Measurements from ENCODE around the gene HIP1R.

Gene HIP1R

DNA sequence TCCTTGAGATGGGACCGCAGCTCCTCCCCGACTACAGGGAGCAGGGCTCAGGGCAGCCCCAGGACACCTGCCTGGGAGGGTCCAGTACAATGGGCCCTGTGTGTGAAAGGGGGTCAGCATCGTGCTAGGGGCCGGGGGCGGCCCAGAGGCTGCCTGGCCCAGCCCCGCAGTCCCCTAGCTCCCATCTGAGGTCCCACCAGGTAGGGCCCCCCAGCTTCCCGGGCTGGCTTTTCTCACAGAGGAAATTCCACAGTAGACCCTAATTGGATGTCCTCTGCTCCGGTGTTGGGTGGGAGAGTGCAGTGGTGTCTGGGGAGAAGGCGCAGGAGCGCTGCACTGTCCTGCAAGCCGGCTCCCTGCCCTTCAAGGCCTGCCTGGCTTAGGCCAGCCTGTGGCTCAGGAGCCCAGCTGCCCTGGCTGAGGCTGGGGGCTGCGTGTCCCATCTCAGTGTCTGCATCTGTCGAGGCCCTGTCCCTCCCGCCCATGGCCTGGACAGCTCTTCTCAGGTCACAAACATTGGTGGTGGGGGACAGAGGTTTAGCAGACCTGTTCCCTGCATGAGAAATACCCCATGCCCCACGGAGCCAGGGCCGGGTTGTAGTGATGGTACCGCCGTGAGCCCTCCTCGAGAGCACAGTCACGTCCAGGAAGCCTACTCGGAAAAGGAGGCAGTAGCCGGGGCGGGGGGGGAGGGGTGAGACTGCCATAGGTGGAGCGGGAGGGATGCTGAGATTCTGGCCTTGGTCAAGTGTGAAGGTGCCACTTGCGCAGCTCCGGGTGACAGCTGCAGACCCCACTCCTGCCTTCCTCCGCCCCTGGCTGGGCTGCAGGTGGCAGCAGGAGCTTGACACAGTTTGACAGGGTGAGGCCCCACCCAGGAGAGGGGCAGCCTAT, 11.6 kb downstream of the HIP1R start:
- no peak for ATAC-seq
- TF ChIP-seq BACH2 (CRISPR knock-in tag; IDR thresholded peaks at IDR 0.05; ENCODE audit: borderline replicate concordance) = no peak
- no peak for TF ChIP-seq ZNF70 (CRISPR knock-in tag; IDR thresholded peaks at IDR 0.05)
- no peak for TF ChIP-seq ZFP30 (CRISPR knock-in tag; IDR thresholded peaks at IDR 0.05)
- TF ChIP-seq, protein P1, sequence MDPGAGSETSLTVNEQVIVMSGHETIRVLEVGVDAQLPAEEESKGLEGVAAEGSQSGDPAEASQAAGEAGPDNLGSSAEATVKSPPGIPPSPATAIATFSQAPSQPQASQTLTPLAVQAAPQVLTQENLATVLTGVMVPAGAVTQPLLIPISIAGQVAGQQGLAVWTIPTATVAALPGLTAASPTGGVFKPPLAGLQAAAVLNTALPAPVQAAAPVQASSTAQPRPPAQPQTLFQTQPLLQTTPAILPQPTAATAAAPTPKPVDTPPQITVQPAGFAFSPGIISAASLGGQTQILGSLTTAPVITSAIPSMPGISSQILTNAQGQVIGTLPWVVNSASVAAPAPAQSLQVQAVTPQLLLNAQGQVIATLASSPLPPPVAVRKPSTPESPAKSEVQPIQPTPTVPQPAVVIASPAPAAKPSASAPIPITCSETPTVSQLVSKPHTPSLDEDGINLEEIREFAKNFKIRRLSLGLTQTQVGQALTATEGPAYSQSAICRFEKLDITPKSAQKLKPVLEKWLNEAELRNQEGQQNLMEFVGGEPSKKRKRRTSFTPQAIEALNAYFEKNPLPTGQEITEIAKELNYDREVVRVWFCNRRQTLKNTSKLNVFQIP (CRISPR knock-in tag; IDR thresholded peaks at IDR 0.05; ENCODE audit: borderline replicate concordance, low read depth) = no peak
- TF ChIP-seq, protein P2, sequence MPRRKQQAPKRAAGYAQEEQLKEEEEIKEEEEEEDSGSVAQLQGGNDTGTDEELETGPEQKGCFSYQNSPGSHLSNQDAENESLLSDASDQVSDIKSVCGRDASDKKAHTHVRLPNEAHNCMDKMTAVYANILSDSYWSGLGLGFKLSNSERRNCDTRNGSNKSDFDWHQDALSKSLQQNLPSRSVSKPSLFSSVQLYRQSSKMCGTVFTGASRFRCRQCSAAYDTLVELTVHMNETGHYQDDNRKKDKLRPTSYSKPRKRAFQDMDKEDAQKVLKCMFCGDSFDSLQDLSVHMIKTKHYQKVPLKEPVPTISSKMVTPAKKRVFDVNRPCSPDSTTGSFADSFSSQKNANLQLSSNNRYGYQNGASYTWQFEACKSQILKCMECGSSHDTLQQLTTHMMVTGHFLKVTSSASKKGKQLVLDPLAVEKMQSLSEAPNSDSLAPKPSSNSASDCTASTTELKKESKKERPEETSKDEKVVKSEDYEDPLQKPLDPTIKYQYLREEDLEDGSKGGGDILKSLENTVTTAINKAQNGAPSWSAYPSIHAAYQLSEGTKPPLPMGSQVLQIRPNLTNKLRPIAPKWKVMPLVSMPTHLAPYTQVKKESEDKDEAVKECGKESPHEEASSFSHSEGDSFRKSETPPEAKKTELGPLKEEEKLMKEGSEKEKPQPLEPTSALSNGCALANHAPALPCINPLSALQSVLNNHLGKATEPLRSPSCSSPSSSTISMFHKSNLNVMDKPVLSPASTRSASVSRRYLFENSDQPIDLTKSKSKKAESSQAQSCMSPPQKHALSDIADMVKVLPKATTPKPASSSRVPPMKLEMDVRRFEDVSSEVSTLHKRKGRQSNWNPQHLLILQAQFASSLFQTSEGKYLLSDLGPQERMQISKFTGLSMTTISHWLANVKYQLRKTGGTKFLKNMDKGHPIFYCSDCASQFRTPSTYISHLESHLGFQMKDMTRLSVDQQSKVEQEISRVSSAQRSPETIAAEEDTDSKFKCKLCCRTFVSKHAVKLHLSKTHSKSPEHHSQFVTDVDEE (CRISPR knock-in tag; IDR thresholded peaks at IDR 0.05) = no peak
- no peak for TF ChIP-seq OSR1 (CRISPR knock-in tag; IDR thresholded peaks at IDR 0.05)
- TF ChIP-seq PPARA (CRISPR knock-in tag; IDR thresholded peaks at IDR 0.05; ENCODE audit: borderline replicate concordance) = no peak
- TF ChIP-seq, protein P3, sequence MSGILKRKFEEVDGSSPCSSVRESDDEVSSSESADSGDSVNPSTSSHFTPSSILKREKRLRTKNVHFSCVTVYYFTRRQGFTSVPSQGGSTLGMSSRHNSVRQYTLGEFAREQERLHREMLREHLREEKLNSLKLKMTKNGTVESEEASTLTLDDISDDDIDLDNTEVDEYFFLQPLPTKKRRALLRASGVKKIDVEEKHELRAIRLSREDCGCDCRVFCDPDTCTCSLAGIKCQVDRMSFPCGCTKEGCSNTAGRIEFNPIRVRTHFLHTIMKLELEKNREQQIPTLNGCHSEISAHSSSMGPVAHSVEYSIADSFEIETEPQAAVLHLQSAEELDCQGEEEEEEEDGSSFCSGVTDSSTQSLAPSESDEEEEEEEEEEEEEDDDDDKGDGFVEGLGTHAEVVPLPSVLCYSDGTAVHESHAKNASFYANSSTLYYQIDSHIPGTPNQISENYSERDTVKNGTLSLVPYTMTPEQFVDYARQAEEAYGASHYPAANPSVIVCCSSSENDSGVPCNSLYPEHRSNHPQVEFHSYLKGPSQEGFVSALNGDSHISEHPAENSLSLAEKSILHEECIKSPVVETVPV (CRISPR knock-in tag; IDR thresholded peaks at IDR 0.05) = no peak
- no peak for TF ChIP-seq ZC3H10 (CRISPR knock-in tag; IDR thresholded peaks at IDR 0.05)
- no peak for TF ChIP-seq SNAI2 (CRISPR knock-in tag; IDR thresholded peaks at IDR 0.05)
- TF ChIP-seq ZNF565 (CRISPR knock-in tag; conservative IDR thresholded peaks at IDR 0.05; ENCODE audit: low read depth) = no peak
- TF ChIP-seq ZFP3 (CRISPR knock-in tag; IDR thresholded peaks at IDR 0.05) = no peak
- TF ChIP-seq ISL1 (CRISPR knock-in tag; IDR thresholded peaks at IDR 0.05) = no peak
- TF ChIP-seq TCF4 (CRISPR knock-in tag; IDR thresholded peaks at IDR 0.05; ENCODE audit: borderline replicate concordance) = no peak
- TF ChIP-seq, protein P4, sequence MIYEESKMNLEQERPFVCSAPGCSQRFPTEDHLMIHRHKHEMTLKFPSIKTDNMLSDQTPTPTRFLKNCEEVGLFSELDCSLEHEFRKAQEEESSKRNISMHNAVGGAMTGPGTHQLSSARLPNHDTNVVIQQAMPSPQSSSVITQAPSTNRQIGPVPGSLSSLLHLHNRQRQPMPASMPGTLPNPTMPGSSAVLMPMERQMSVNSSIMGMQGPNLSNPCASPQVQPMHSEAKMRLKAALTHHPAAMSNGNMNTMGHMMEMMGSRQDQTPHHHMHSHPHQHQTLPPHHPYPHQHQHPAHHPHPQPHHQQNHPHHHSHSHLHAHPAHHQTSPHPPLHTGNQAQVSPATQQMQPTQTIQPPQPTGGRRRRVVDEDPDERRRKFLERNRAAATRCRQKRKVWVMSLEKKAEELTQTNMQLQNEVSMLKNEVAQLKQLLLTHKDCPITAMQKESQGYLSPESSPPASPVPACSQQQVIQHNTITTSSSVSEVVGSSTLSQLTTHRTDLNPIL (CRISPR knock-in tag; IDR thresholded peaks at IDR 0.05; ENCODE audit: low read depth) = no peak

DNA sequence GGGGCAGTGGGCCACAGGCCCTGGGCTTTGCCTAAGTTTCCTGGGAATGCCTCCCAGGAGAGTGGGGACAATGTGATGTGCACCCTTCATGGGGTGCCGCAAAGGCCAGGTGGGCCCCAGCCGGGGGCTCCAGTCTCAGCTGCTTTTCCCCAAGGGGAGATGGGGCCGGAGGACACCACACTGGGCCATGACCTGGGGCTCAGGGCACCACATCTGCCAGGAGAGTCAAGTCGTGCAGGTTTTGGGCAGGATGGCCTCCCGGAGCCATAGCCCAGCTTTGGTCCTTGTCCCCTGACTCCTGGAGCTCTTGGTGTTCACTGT, 12.2 kb downstream of the HIP1R start:
- no peak for TF ChIP-seq ZFP3 (CRISPR knock-in tag; IDR thresholded peaks at IDR 0.05)
- TF ChIP-seq OSR1 (CRISPR knock-in tag; IDR thresholded peaks at IDR 0.05) = no peak
- TF ChIP-seq PPARA (CRISPR knock-in tag; IDR thresholded peaks at IDR 0.05; ENCODE audit: borderline replicate concordance) = no peak
- TF ChIP-seq, protein P1 (CRISPR knock-in tag; IDR thresholded peaks at IDR 0.05; ENCODE audit: borderline replicate concordance, low read depth) = no peak
- TF ChIP-seq, protein P4 (CRISPR knock-in tag; IDR thresholded peaks at IDR 0.05; ENCODE audit: low read depth) = no peak
- TF ChIP-seq CSDC2 (CRISPR knock-in tag; IDR thresholded peaks at IDR 0.05) = no peak
- no peak for TF ChIP-seq ZNF565 (CRISPR knock-in tag; conservative IDR thresholded peaks at IDR 0.05; ENCODE audit: low read depth)
- no peak for TF ChIP-seq SNAI2 (CRISPR knock-in tag; IDR thresholded peaks at IDR 0.05)
- TF ChIP-seq RARB (CRISPR knock-in tag; IDR thresholded peaks at IDR 0.05) = no peak
- TF ChIP-seq, protein P3 (CRISPR knock-in tag; IDR thresholded peaks at IDR 0.05) = no peak

More for the DNA sequence above, 12.2 kb downstream of the HIP1R start:
- no peak for ATAC-seq
